ENCODE data around the gene ZFP91.

Gene ZFP91

GRCh38 chr11:58615559-58615958, 36.7 kb downstream of the ZFP91 start:
- H3K4me3 ChIP-seq (replicated peaks; ENCODE audit: low read depth, low read length), result no peak overlapping the region
- no peak for TF ChIP-seq CTCF (IDR thresholded peaks at IDR 0.05; ENCODE audit: low read depth, low read length, missing control alignments)
- no peak for DNase-seq (ENCODE audit: extremely low read depth, low read depth)

GRCh38 chr11:58616594-58616993, 37.7 kb downstream of the ZFP91 start:
- TF ChIP-seq CTCF (IDR thresholded peaks at IDR 0.05; ENCODE audit: low read depth, low read length, missing control alignments), result no peak
- peak; percentile 87 for DNase-seq (ENCODE audit: extremely low read depth, low read depth)
- no peak overlapping the region for H3K4me3 ChIP-seq (replicated peaks; ENCODE audit: low read depth, low read length)

GRCh38 chr11:58617976-58618557, 39.2 kb downstream of the ZFP91 start:
- DNase-seq (ENCODE audit: extremely low read depth, low read depth), result no peak
- H3K4me3 ChIP-seq (replicated peaks; ENCODE audit: low read depth, low read length), result no peak overlapping the region
- TF ChIP-seq CTCF (IDR thresholded peaks at IDR 0.05; ENCODE audit: low read depth, low read length, missing control alignments), result no peak

- TF ChIP-seq CTCF (IDR thresholded peaks at IDR 0.05; ENCODE audit: low read depth, low read length, missing control alignments), result no peak
- no peak for DNase-seq (ENCODE audit: extremely low read depth, low read depth)
- H3K4me3 ChIP-seq (replicated peaks; ENCODE audit: low read depth, low read length), result no peak overlapping the region
Measured at GRCh38 chr11:58621586-58622262, 42.9 kb downstream of the ZFP91 start.

- TF ChIP-seq CTCF (IDR thresholded peaks at IDR 0.05; ENCODE audit: low read depth, low read length, missing control alignments), result no peak
- H3K4me3 ChIP-seq (replicated peaks; ENCODE audit: low read depth, low read length), result no peak within 1 kb of the TSS
- no peak for DNase-seq (ENCODE audit: extremely low read depth, low read depth)
Measured at GRCh38 chr11:58622344-58622743, 43.5 kb downstream of the ZFP91 start, which contains the start of gene CNTF. TSS of gene CNTF (plus strand) at chr11:58622665. CDS start at chr11:58622753, 88 bp downstream.

- H3K4me3 ChIP-seq (replicated peaks; ENCODE audit: low read depth, low read length), result no peak overlapping the region
- no peak for TF ChIP-seq CTCF (IDR thresholded peaks at IDR 0.05; ENCODE audit: low read depth, low read length, missing control alignments)
- no peak for DNase-seq (ENCODE audit: extremely low read depth, low read depth)
Measured at GRCh38 chr11:58625086-58625485, 46.2 kb downstream of the ZFP91 start.

Measured in HFF-Myc (cell line).